Activated T-helper 2 cell treated with anti-CD3 and anti-CD28 coated beads, Interferon-gamma antibody, Interleukin-2, Interleukin-4, amounts not matched to agents 10 μg/mL and 5 μg/mL and 100 μg/mL, durations not matched to agents 14 hours and 24 hours and 36 hours (primary cell): ENCODE data around the gene F2R. TPM values are rescaled to one million over a fixed set of nuclear protein-coding genes. Genes with fewer than 3 reads are reported as not detected.
"Not testable (repeated sequence)": the region's sequence is repeated elsewhere in the genome, so short reads cannot be mapped to it uniquely, and the experiment has no call there.

Experiments
- DNase-seq: peaks from one replicate; pipeline ENCODE4 v3.0.0; 2021; ENCODE audit warnings: low spot score
- H3K27ac Mint-ChIP-seq: one replicate; pipeline ENCODE4 v1.8.0; 2021; ENCODE audit warnings: mixed read lengths
- H3K27me3 Mint-ChIP-seq: one replicate; pipeline ENCODE4 v1.8.0; 2021; ENCODE audit warnings: low read depth, mixed read lengths
- H3K36me3 Mint-ChIP-seq: one replicate; pipeline ENCODE4 v1.8.0; 2021; ENCODE audit warnings: low read depth, mixed read lengths
- H3K4me1 Mint-ChIP-seq: one replicate; pipeline ENCODE4 v1.8.0; 2021; ENCODE audit warnings: low read depth, mixed read lengths
- H3K4me3 Mint-ChIP-seq: one replicate; pipeline ENCODE4 v1.8.0; 2021; ENCODE audit warnings: low read depth, mild to moderate bottlenecking, moderate library complexity, mixed read lengths
- H3K9me3 Mint-ChIP-seq: one replicate; pipeline ENCODE4 v1.8.0; 2021; ENCODE audit warnings: mixed read lengths
- intact Hi-C: fragments of 100-400 bp; cut with micrococcal nuclease; formaldehyde crosslinking; loops from one replicate; pipeline ENCODE4 v1.15.1; 2023
- total RNA-seq: library from RNA; stranded (reverse); gene quantifications from 2 replicates; pipeline ENCODE4 v1.2.3, GENCODE V29; 2022

F2R gene
- 2.8 and 3.3 TPM in 2 replicates for total RNA-seq

- Mint-ChIP-seq H3K27me3 (peaks cover 25% of the 10 kb centered on the region), H3K9me3 (no peaks in the 10 kb centered on the region), H3K27ac (peak within 1 kb of the TSS; percentile 22), H3K4me1 (peaks cover 36% of the 10 kb centered on the region), H3K4me3 (peak within 1 kb of the TSS; percentile 82), H3K36me3 (peaks cover 3% of the 10 kb centered on the region)
- intact Hi-C loops, result loop anchor here (1.0 to 5.0 kb wide), 3 partner anchors 23 to 114 kb away; no protein-coding TSS in a partner anchor
- peak; percentile 37 for DNase-seq
These were observed at the start of gene F2R for GRCh38 chr5:76715736-76716455. TSS of gene F2R (plus strand) at chr5:76716126. CDS start at chr5:76716308, 182 bp downstream.

- intact Hi-C loops, result no loop called here
- no peak overlapping the region for H3K4me3 Mint-ChIP-seq
- no peaks in the 10 kb centered on the region for H3K9me3 Mint-ChIP-seq
- no peaks in the 10 kb centered on the region for H3K4me1 Mint-ChIP-seq
- DNase-seq, result no peak
- no peaks in the 10 kb centered on the region for H3K27me3 Mint-ChIP-seq
- H3K36me3 Mint-ChIP-seq, result peaks cover 65% of the 10 kb centered on the region
- no peak overlapping the region for H3K27ac Mint-ChIP-seq
These were observed 48.4 kb upstream of the F2R start for GRCh38 chr5:76667495-76667894.

- Mint-ChIP-seq H3K27ac (no peak overlapping the region), H3K4me3 (no peak overlapping the region), H3K36me3 (peaks cover 71% of the 10 kb centered on the region), H3K9me3 (no peaks in the 10 kb centered on the region), H3K27me3 (no peaks in the 10 kb centered on the region), H3K4me1 (no peaks in the 10 kb centered on the region)
- no peak for DNase-seq
- intact Hi-C loops, result no loop called here
These were observed 46.7 kb upstream of the F2R start for GRCh38 chr5:76669245-76669644.

GRCh38 chr5:76670508-76670907 is 45.4 kb upstream of the F2R start:
- Mint-ChIP-seq H3K36me3 (peaks cover 69% of the 10 kb centered on the region), H3K27me3 (no peaks in the 10 kb centered on the region), H3K27ac (no peak overlapping the region), H3K9me3 (no peaks in the 10 kb centered on the region), H3K4me1 (no peaks in the 10 kb centered on the region), H3K4me3 (no peak overlapping the region)
- no peak for DNase-seq
- intact Hi-C loops, result no loop called here

GRCh38 chr5:76672242-76672641 is 43.7 kb upstream of the F2R start:
- H3K9me3 Mint-ChIP-seq, result no peaks in the 10 kb centered on the region
- H3K36me3 Mint-ChIP-seq, result peaks cover 73% of the 10 kb centered on the region
- H3K27ac Mint-ChIP-seq, result no peak overlapping the region
- intact Hi-C loops, result no loop called here
- H3K27me3 Mint-ChIP-seq, result no peaks in the 10 kb centered on the region
- no peak overlapping the region for H3K4me3 Mint-ChIP-seq
- DNase-seq, result no peak
- H3K4me1 Mint-ChIP-seq, result no peaks in the 10 kb centered on the region

- intact Hi-C loops, result no loop called here
- Mint-ChIP-seq H3K27me3 (no peaks in the 10 kb centered on the region), H3K36me3 (peaks cover 72% of the 10 kb centered on the region)
These were observed 42.8 kb upstream of the F2R start for GRCh38 chr5:76673125-76673524.

GRCh38 chr5:76674330-76675066 is 41.4 kb upstream of the F2R start:
- H3K27me3 Mint-ChIP-seq, result no peaks in the 10 kb centered on the region
- no peaks in the 10 kb centered on the region for H3K9me3 Mint-ChIP-seq
- no peaks in the 10 kb centered on the region for H3K4me1 Mint-ChIP-seq
- H3K4me3 Mint-ChIP-seq, result no peak overlapping the region
- intact Hi-C loops, result no loop called here
- H3K27ac Mint-ChIP-seq, result no peak overlapping the region
- no peak for DNase-seq
- H3K36me3 Mint-ChIP-seq, result peaks cover 74% of the 10 kb centered on the region

More at GRCh38 chr5:76673125-76673524, 42.8 kb upstream of the F2R start:
- no peak overlapping the region for H3K4me3 Mint-ChIP-seq
- H3K27ac Mint-ChIP-seq, result no peak overlapping the region
- no peaks in the 10 kb centered on the region for H3K9me3 Mint-ChIP-seq
- no peaks in the 10 kb centered on the region for H3K4me1 Mint-ChIP-seq
- DNase-seq, result no peak

- Mint-ChIP-seq H3K4me1 (peaks cover 3% of the 10 kb centered on the region), H3K27me3 (no peaks in the 10 kb centered on the region), H3K27ac (no peak overlapping the region), H3K4me3 (no peak overlapping the region), H3K9me3 (no peaks in the 10 kb centered on the region), H3K36me3 (peaks cover 74% of the 10 kb centered on the region)
- intact Hi-C loops, result no loop called here
- no peak for DNase-seq
These were observed 40.6 kb upstream of the F2R start for GRCh38 chr5:76675364-76675763.

- no peak for DNase-seq
- no peaks in the 10 kb centered on the region for H3K9me3 Mint-ChIP-seq
- peaks cover 66% of the 10 kb centered on the region for H3K36me3 Mint-ChIP-seq
- no peak overlapping the region for H3K4me3 Mint-ChIP-seq
- intact Hi-C loops, result no loop called here
- no peak overlapping the region for H3K27ac Mint-ChIP-seq
- H3K4me1 Mint-ChIP-seq, result peaks cover 5% of the 10 kb centered on the region
- H3K27me3 Mint-ChIP-seq, result no peaks in the 10 kb centered on the region
These were observed 38.0 kb upstream of the F2R start for GRCh38 chr5:76677849-76678472.

GRCh38 chr5:76679231-76679630 is 36.7 kb upstream of the F2R start:
- intact Hi-C loops, result no loop called here
- Mint-ChIP-seq H3K27ac (no peak overlapping the region), H3K36me3 (peaks cover 63% of the 10 kb centered on the region), H3K9me3 (no peaks in the 10 kb centered on the region), H3K27me3 (no peaks in the 10 kb centered on the region), H3K4me1 (peaks cover 5% of the 10 kb centered on the region), H3K4me3 (no peak overlapping the region)
- no peak for DNase-seq

- H3K27ac Mint-ChIP-seq, H3K4me1 Mint-ChIP-seq, H3K27me3 Mint-ChIP-seq, H3K4me3 Mint-ChIP-seq, intact Hi-C loops, H3K9me3 Mint-ChIP-seq, DNase-seq: not testable (repeated sequence)
- H3K36me3 Mint-ChIP-seq, result peaks cover 66% of the 10 kb centered on the region
These were observed 35.1 kb upstream of the F2R start for GRCh38 chr5:76680826-76681225.

GRCh38 chr5:76681287-76681686 is 34.6 kb upstream of the F2R start:
- H3K9me3 Mint-ChIP-seq, result no peaks in the 10 kb centered on the region
- intact Hi-C loops, result no loop called here

GRCh38 chr5:76682387-76682786 is 33.5 kb upstream of the F2R start:
- intact Hi-C loops, result no loop called here
- H3K36me3 Mint-ChIP-seq, result peaks cover 67% of the 10 kb centered on the region
- no peaks in the 10 kb centered on the region for H3K27me3 Mint-ChIP-seq

More at GRCh38 chr5:76681287-76681686, 34.6 kb upstream of the F2R start:
- no peaks in the 10 kb centered on the region for H3K27me3 Mint-ChIP-seq
- no peak overlapping the region for H3K4me3 Mint-ChIP-seq
- H3K27ac Mint-ChIP-seq, result no peak overlapping the region
- H3K4me1 Mint-ChIP-seq, result peaks cover 5% of the 10 kb centered on the region
- no peak for DNase-seq
- peaks cover 66% of the 10 kb centered on the region for H3K36me3 Mint-ChIP-seq

More at GRCh38 chr5:76682387-76682786, 33.5 kb upstream of the F2R start:
- Mint-ChIP-seq H3K9me3 (no peaks in the 10 kb centered on the region), H3K27ac (no peak overlapping the region), H3K4me3 (no peak overlapping the region), H3K4me1 (peaks cover 5% of the 10 kb centered on the region)
- DNase-seq, result no peak
